ENCODE results near the gene APBB1IP. TPM values are rescaled to one million over a fixed set of nuclear protein-coding genes. Genes with fewer than 3 reads are reported as not detected.

The APBB1IP gene
- total RNA-seq, 1 donor from 2014 or later = not detected

- no peak overlapping the region for H3K4me3 Mint-ChIP-seq (ENCODE audit: unreplicated experiment)
- no peaks in the 10 kb centered on the region for H3K36me3 Mint-ChIP-seq (ENCODE audit: low read depth)
- H3K4me1 Mint-ChIP-seq (ENCODE audit: low read depth) = no peaks in the 10 kb centered on the region
- TF ChIP-seq CTCF (IDR thresholded peaks at IDR 0.05) = no peak
- DNase-seq (ENCODE audit: low spot score) = no peak
- H3K27me3 Mint-ChIP-seq (ENCODE audit: low read depth) = no peaks in the 10 kb centered on the region
- no peak overlapping the region for H3K27ac Mint-ChIP-seq (ENCODE audit: unreplicated experiment)
- no peaks in the 10 kb centered on the region for H3K9me3 Mint-ChIP-seq (ENCODE audit: low read depth)
Measured at GRCh38 chr10:26478061-26478460, 39.9 kb downstream of the APBB1IP start.

GRCh38 chr10:26479766-26480492, 41.8 kb downstream of the APBB1IP start:
- no peak for TF ChIP-seq CTCF (IDR thresholded peaks at IDR 0.05)
- Mint-ChIP-seq H3K36me3 (ENCODE audit: low read depth) (no peaks in the 10 kb centered on the region), H3K9me3 (ENCODE audit: low read depth) (no peaks in the 10 kb centered on the region), H3K27me3 (ENCODE audit: low read depth) (no peaks in the 10 kb centered on the region), H3K4me1 (ENCODE audit: low read depth) (no peaks in the 10 kb centered on the region), H3K27ac (ENCODE audit: unreplicated experiment) (no peak overlapping the region), H3K4me3 (ENCODE audit: unreplicated experiment) (no peak overlapping the region)
- no peak for DNase-seq (ENCODE audit: low spot score)

GRCh38 chr10:26481315-26481692, 43.2 kb downstream of the APBB1IP start:
- H3K4me1 Mint-ChIP-seq (ENCODE audit: low read depth) = peaks cover 9% of the 10 kb centered on the region
- H3K27me3 Mint-ChIP-seq (ENCODE audit: low read depth) = no peaks in the 10 kb centered on the region
- no peak for TF ChIP-seq CTCF (IDR thresholded peaks at IDR 0.05)
- H3K27ac Mint-ChIP-seq (ENCODE audit: unreplicated experiment) = no peak overlapping the region
- H3K9me3 Mint-ChIP-seq (ENCODE audit: low read depth) = no peaks in the 10 kb centered on the region
- no peaks in the 10 kb centered on the region for H3K36me3 Mint-ChIP-seq (ENCODE audit: low read depth)
- H3K4me3 Mint-ChIP-seq (ENCODE audit: unreplicated experiment) = no peak overlapping the region
- no peak for DNase-seq (ENCODE audit: low spot score)

- Mint-ChIP-seq H3K9me3 (ENCODE audit: low read depth) (no peaks in the 10 kb centered on the region), H3K4me1 (ENCODE audit: low read depth) (peaks cover 16% of the 10 kb centered on the region), H3K36me3 (ENCODE audit: low read depth) (no peaks in the 10 kb centered on the region), H3K27ac (ENCODE audit: unreplicated experiment) (no peak overlapping the region), H3K4me3 (ENCODE audit: unreplicated experiment) (no peak overlapping the region), H3K27me3 (ENCODE audit: low read depth) (no peaks in the 10 kb centered on the region)
- no peak for DNase-seq (ENCODE audit: low spot score)
- TF ChIP-seq CTCF (IDR thresholded peaks at IDR 0.05) = no peak
Measured at GRCh38 chr10:26481914-26482550, 43.9 kb downstream of the APBB1IP start.

- H3K4me3 Mint-ChIP-seq (ENCODE audit: unreplicated experiment) = no peak overlapping the region
- no peaks in the 10 kb centered on the region for H3K36me3 Mint-ChIP-seq (ENCODE audit: low read depth)
- TF ChIP-seq CTCF (IDR thresholded peaks at IDR 0.05) = no peak
- no peaks in the 10 kb centered on the region for H3K27me3 Mint-ChIP-seq (ENCODE audit: low read depth)
- H3K27ac Mint-ChIP-seq (ENCODE audit: unreplicated experiment) = no peak overlapping the region
- DNase-seq (ENCODE audit: low spot score) = no peak
- H3K9me3 Mint-ChIP-seq (ENCODE audit: low read depth) = no peaks in the 10 kb centered on the region
- H3K4me1 Mint-ChIP-seq (ENCODE audit: low read depth) = peaks cover 23% of the 10 kb centered on the region
Measured at GRCh38 chr10:26483554-26483953, 45.4 kb downstream of the APBB1IP start.

All from chondrocyte (in vitro differentiated cells).